SK-N-SH treated with all-trans-retinoic acid at 6 μM for 48 hours (cell line): ENCODE results near the gene CEP295NL.

Source experiments
- ATAC-seq: fragments of 200-7000 bp; cut with Tn5 transposase; 3 replicates; pipeline ENCODE4 v1.9.1; 2020; ENCODE audit warnings: mild to moderate bottlenecking, moderate library complexity
- ARNTL ChIP-seq: fragments of 450-650 bp; formaldehyde crosslinking; IDR thresholded peaks from 2 replicates; pipeline ENCODE4 v1.5.0; 2020; ENCODE audit warnings: low read depth, mild to moderate bottlenecking, moderate library complexity, borderline replicate concordance
- BACH2 ChIP-seq: fragments of 250-450 bp; sonication (Bioruptor Pico); IDR thresholded peaks from 2 replicates; pipeline ENCODE4 v1.9.0; 2021; ENCODE audit warnings: mild to moderate bottlenecking, borderline replicate concordance
- CREB5 ChIP-seq: fragments of 250-450 bp; sonication (Bioruptor Pico); IDR thresholded peaks from 2 replicates; pipeline ENCODE4 v1.5.1; 2020; ENCODE audit warnings: low read depth, mild to moderate bottlenecking, moderate library complexity
- CSDC2 ChIP-seq: fragments of 250-450 bp; sonication (Bioruptor Pico); IDR thresholded peaks from 2 replicates; pipeline ENCODE4 v1.5.0; 2020; ENCODE audit warnings: mild to moderate bottlenecking, moderate library complexity
- ESRRG ChIP-seq: fragments of 250-450 bp; sonication (Bioruptor Pico); IDR thresholded peaks from 2 replicates; pipeline ENCODE4 v1.6.1; 2021; ENCODE audit warnings: mild to moderate bottlenecking
- GLIS3 ChIP-seq: fragments of 250-450 bp; sonication (Bioruptor Pico); IDR thresholded peaks from 2 replicates; pipeline ENCODE4 v1.5.0; 2020; ENCODE audit warnings: mild to moderate bottlenecking, moderate library complexity
- ISL1 ChIP-seq: fragments of 250-450 bp; sonication (Bioruptor Pico); IDR thresholded peaks from 2 replicates; pipeline ENCODE4 v2.1.2; 2022; ENCODE audit warnings: mild to moderate bottlenecking, moderate library complexity
- OSR1 ChIP-seq: fragments of 250-450 bp; sonication (Bioruptor Pico); IDR thresholded peaks from 2 replicates; pipeline ENCODE4 v1.8.0; 2022; ENCODE audit warnings: moderate library complexity, mild to moderate bottlenecking, inconsistent platforms
- PPARA ChIP-seq: fragments of 250-450 bp; sonication (Bioruptor Pico); IDR thresholded peaks from 2 replicates; pipeline ENCODE4 v1.5.0; 2020; ENCODE audit warnings: mild to moderate bottlenecking, borderline replicate concordance
- RARB ChIP-seq: fragments of 250-450 bp; sonication (Bioruptor Pico); IDR thresholded peaks from 2 replicates; pipeline ENCODE4 v1.8.0; 2021; ENCODE audit warnings: mild to moderate bottlenecking, moderate library complexity
- SNAI2 ChIP-seq: fragments of 250-450 bp; sonication (Bioruptor Pico); IDR thresholded peaks from 2 replicates; pipeline ENCODE4 v1.5.0; 2020; ENCODE audit warnings: mild to moderate bottlenecking, moderate library complexity
- TCF4 ChIP-seq: fragments of 250-450 bp; sonication (Bioruptor Pico); IDR thresholded peaks from 2 replicates; pipeline ENCODE4 v1.8.0; 2021; ENCODE audit warnings: mild to moderate bottlenecking, moderate library complexity, borderline replicate concordance
- TOX ChIP-seq: fragments of 250-450 bp; sonication (Bioruptor Pico); IDR thresholded peaks from 2 replicates; pipeline ENCODE4 v1.8.0; 2021; ENCODE audit warnings: mild to moderate bottlenecking, moderate library complexity, borderline replicate concordance
- ZC3H10 ChIP-seq: fragments of 250-450 bp; sonication (Bioruptor Pico); IDR thresholded peaks from 2 replicates; pipeline ENCODE4 v1.5.1; 2021; ENCODE audit warnings: mild to moderate bottlenecking, moderate library complexity
- ZFP3 ChIP-seq: fragments of 250-450 bp; sonication (Bioruptor Pico); IDR thresholded peaks from 2 replicates; pipeline ENCODE4 v1.5.0; 2020; ENCODE audit warnings: mild to moderate bottlenecking, moderate library complexity
- ZFP30 ChIP-seq: fragments of 450-650 bp; formaldehyde crosslinking; IDR thresholded peaks from 2 replicates; pipeline ENCODE4 v1.5.0; 2022; ENCODE audit warnings: mild to moderate bottlenecking, moderate library complexity
- ZNF565 ChIP-seq: fragments of 450-650 bp; formaldehyde crosslinking; conservative IDR thresholded peaks from 2 replicates; pipeline ENCODE4 v1.5.0; 2020; ENCODE audit warnings: low read depth, mild to moderate bottlenecking, moderate library complexity
- ZNF70 ChIP-seq: fragments of 450-650 bp; formaldehyde crosslinking; IDR thresholded peaks from 2 replicates; pipeline ENCODE4 v1.5.0; 2020; ENCODE audit warnings: mild to moderate bottlenecking, moderate library complexity
- ZNF8 ChIP-seq: fragments of 450-650 bp; formaldehyde crosslinking; IDR thresholded peaks from 2 replicates; pipeline ENCODE4 v1.5.0; 2020; ENCODE audit warnings: mild to moderate bottlenecking, moderate library complexity
- TF ChIP-seq, protein P1 (sequence below): fragments of 250-450 bp; sonication (Bioruptor Pico); IDR thresholded peaks from 2 replicates; pipeline ENCODE4 v1.8.0; 2020; ENCODE audit warnings: mild to moderate bottlenecking, moderate library complexity, borderline replicate concordance
- TF ChIP-seq, protein P2 (sequence below): fragments of 250-450 bp; sonication (Bioruptor Pico); IDR thresholded peaks from 2 replicates; pipeline ENCODE4 v1.5.1; 2021; ENCODE audit warnings: mild to moderate bottlenecking, moderate library complexity
- TF ChIP-seq, protein P3 (sequence below): fragments of 250-450 bp; sonication (Bioruptor Pico); IDR thresholded peaks from 2 replicates; pipeline ENCODE4 v1.8.0; 2021; ENCODE audit warnings: low read depth, mild to moderate bottlenecking, moderate library complexity, borderline replicate concordance

The CEP295NL gene

GRCh38 chr17:78857266-78857665 lies 45.7 kb downstream of the CEP295NL start:
- ATAC-seq = no peak
- TF ChIP-seq TOX (CRISPR knock-in tag) (no peak), ZNF565 (CRISPR knock-in tag) (no peak), ISL1 (CRISPR knock-in tag) (no peak), ARNTL (CRISPR knock-in tag) (no peak), ZC3H10 (no peak), PPARA (CRISPR knock-in tag) (no peak), OSR1 (no peak), ZFP30 (CRISPR knock-in tag) (no peak), BACH2 (CRISPR knock-in tag) (no peak), CSDC2 (no peak), ZNF8 (CRISPR knock-in tag) (no peak), TCF4 (CRISPR knock-in tag) (no peak)
- TF ChIP-seq, all 23 proteins: peak for 0

GRCh38 chr17:78855561-78856165 lies 47.3 kb downstream of the CEP295NL start:
- ATAC-seq = no peak

DNA sequence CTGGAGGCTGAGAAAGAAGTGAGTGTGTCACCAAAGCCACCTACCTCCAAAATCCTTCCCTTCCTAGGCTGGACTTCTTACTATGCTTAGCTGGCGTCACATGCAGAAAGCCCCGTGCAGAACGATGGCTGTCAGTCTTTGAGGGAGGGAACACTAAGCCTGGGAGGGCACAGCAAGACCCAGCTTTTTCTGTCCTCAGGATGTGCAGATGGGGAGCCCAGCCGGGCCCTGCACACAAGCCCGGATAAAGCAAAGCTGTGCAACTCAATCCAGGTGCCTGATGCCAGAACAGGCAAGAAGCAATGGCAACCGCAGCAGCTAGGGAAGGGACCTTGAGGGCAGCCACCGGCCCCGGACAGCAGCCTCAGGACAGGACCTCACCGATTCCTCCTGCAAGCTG lies 48.5 kb downstream of the CEP295NL start:
- TF ChIP-seq OSR1 = no peak
- no peak for ATAC-seq

More at GRCh38 chr17:78855561-78856165, 47.3 kb downstream of the CEP295NL start:
- TF ChIP-seq BACH2 (CRISPR knock-in tag) = no peak
- no peak for TF ChIP-seq PPARA (CRISPR knock-in tag)
- TF ChIP-seq ZFP30 (CRISPR knock-in tag) = no peak
- no peak for TF ChIP-seq CSDC2
- TF ChIP-seq RARB (CRISPR knock-in tag) = no peak
- TF ChIP-seq SNAI2 (CRISPR knock-in tag) = no peak
- no peak for TF ChIP-seq ZFP3 (CRISPR knock-in tag)
- TF ChIP-seq ARNTL (CRISPR knock-in tag) = no peak
- no peak for TF ChIP-seq ZNF565 (CRISPR knock-in tag)
- no peak for TF ChIP-seq TCF4 (CRISPR knock-in tag)
- TF ChIP-seq, protein P1, sequence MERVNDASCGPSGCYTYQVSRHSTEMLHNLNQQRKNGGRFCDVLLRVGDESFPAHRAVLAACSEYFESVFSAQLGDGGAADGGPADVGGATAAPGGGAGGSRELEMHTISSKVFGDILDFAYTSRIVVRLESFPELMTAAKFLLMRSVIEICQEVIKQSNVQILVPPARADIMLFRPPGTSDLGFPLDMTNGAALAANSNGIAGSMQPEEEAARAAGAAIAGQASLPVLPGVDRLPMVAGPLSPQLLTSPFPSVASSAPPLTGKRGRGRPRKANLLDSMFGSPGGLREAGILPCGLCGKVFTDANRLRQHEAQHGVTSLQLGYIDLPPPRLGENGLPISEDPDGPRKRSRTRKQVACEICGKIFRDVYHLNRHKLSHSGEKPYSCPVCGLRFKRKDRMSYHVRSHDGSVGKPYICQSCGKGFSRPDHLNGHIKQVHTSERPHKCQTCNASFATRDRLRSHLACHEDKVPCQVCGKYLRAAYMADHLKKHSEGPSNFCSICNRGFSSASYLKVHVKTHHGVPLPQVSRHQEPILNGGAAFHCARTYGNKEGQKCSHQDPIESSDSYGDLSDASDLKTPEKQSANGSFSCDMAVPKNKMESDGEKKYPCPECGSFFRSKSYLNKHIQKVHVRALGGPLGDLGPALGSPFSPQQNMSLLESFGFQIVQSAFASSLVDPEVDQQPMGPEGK = no peak
- TF ChIP-seq ISL1 (CRISPR knock-in tag) = no peak
- TF ChIP-seq GLIS3 = no peak

DNA sequence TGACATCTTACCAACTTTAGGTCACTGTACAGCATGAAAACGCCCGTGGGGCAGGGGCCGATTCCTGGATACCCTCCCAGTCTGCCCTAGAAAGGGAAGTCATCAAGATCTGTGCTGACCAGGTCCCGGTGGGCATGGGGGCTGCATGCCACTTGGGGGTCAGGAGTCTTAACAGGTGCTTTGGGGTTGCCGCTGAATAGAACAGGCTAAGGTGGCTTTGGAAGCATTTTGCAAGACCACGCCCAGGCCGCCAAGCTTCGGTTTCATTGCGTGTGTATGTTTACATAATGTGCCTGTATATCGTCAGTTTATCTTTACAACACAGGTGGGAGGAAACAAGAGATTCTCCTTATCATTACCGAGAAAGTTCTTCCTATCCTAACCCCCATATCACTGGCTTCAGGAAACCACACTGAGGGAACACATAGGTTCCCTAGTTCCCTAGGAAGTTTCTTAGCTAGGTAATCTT lies 49.0 kb downstream of the CEP295NL start:
- TF ChIP-seq CSDC2 (no peak), TOX (CRISPR knock-in tag) (no peak)
- ATAC-seq = no peak

DNA sequence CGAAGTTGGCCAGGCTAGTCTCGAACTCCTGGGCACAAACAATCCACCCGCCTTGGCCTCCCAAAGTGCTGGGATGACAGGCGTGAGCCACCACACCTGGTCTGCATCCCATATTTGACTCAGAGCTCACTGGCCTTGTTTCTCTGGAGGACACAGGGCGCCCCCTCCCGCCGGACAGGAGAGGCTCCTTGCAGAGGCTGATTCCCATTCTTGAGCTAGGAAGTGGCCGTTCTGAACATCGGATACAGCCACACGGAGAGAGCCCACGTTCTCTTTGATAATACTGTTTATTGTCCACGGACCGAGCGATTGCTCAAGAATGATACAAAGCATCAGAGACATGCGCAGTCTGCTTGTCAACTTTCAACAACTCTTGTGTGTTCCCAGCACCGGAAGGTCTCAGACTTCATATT lies 50.3 kb downstream of the CEP295NL start:
- no peak for TF ChIP-seq ARNTL (CRISPR knock-in tag)
- TF ChIP-seq CSDC2 = no peak
- no peak for TF ChIP-seq ESRRG (CRISPR knock-in tag)
- no peak for ATAC-seq

GRCh38 chr17:78849026-78849425 lies 54.0 kb downstream of the CEP295NL start:
- peak; percentile 17 for ATAC-seq
- no peak for TF ChIP-seq TOX (CRISPR knock-in tag)
- TF ChIP-seq, protein P2, sequence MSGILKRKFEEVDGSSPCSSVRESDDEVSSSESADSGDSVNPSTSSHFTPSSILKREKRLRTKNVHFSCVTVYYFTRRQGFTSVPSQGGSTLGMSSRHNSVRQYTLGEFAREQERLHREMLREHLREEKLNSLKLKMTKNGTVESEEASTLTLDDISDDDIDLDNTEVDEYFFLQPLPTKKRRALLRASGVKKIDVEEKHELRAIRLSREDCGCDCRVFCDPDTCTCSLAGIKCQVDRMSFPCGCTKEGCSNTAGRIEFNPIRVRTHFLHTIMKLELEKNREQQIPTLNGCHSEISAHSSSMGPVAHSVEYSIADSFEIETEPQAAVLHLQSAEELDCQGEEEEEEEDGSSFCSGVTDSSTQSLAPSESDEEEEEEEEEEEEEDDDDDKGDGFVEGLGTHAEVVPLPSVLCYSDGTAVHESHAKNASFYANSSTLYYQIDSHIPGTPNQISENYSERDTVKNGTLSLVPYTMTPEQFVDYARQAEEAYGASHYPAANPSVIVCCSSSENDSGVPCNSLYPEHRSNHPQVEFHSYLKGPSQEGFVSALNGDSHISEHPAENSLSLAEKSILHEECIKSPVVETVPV (CRISPR knock-in tag) = no peak
- TF ChIP-seq GLIS3 = no peak
- no peak for TF ChIP-seq ZC3H10
- no peak for TF ChIP-seq TCF4 (CRISPR knock-in tag)
- no peak for TF ChIP-seq CSDC2
- no peak for TF ChIP-seq BACH2 (CRISPR knock-in tag)
- no peak for TF ChIP-seq ZNF70 (CRISPR knock-in tag)
- no peak for TF ChIP-seq OSR1
- no peak for TF ChIP-seq SNAI2 (CRISPR knock-in tag)
- TF ChIP-seq RARB (CRISPR knock-in tag) = no peak
- TF ChIP-seq ZFP3 (CRISPR knock-in tag) = no peak
- TF ChIP-seq ZFP30 (CRISPR knock-in tag) = no peak
- TF ChIP-seq CREB5 (CRISPR knock-in tag) = no peak
- TF ChIP-seq ESRRG (CRISPR knock-in tag) = no peak
- no peak for TF ChIP-seq ZNF8 (CRISPR knock-in tag)
- no peak for TF ChIP-seq ARNTL (CRISPR knock-in tag)
- TF ChIP-seq, protein P3, sequence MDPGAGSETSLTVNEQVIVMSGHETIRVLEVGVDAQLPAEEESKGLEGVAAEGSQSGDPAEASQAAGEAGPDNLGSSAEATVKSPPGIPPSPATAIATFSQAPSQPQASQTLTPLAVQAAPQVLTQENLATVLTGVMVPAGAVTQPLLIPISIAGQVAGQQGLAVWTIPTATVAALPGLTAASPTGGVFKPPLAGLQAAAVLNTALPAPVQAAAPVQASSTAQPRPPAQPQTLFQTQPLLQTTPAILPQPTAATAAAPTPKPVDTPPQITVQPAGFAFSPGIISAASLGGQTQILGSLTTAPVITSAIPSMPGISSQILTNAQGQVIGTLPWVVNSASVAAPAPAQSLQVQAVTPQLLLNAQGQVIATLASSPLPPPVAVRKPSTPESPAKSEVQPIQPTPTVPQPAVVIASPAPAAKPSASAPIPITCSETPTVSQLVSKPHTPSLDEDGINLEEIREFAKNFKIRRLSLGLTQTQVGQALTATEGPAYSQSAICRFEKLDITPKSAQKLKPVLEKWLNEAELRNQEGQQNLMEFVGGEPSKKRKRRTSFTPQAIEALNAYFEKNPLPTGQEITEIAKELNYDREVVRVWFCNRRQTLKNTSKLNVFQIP (CRISPR knock-in tag) = no peak
- TF ChIP-seq, all 23 proteins: peak for 0
